DND-41 (cell line): ENCODE results near the gene PSMD6.

Experiments
- EZH2 ChIP-seq: IDR thresholded peaks from 3 replicates; pipeline ENCODE4 v1.6.1; 2012; ENCODE audit warnings: borderline replicate concordance, low read depth, mild to moderate bottlenecking, moderate library complexity, low read length, inconsistent platforms; ENCODE audit not compliant: severe bottlenecking
- TF ChIP-seq, protein P1 (sequence below): IDR thresholded peaks from 2 replicates; pipeline ENCODE4 v1.5.1; 2012; ENCODE audit warnings: borderline replicate concordance, low read length, moderate library complexity, mild to moderate bottlenecking; ENCODE audit not compliant: poor library complexity, severe bottlenecking; ENCODE audit errors: extremely low read depth

DNA sequence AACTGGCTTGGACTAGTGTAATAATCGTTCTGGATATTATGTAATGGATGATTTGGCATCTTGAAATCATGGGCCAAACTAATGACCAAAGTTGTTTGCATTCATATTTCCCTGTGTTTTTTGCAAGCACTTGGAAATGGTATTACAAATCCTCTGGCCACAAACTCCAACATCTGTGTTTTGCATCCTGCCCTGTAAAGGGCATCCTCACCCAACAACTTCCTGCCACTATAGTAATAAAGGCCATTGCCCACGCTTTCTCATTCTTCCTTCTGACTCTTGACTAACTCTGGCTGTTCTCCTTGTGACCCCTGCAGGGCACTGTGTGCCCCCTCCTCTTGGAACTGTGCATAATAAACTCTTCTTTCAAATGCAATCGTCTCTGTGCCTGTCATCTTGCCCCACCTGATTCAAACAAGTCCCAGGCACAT lies 25.4 kb upstream of the PSMD6 start:
- TF ChIP-seq, protein P1, sequence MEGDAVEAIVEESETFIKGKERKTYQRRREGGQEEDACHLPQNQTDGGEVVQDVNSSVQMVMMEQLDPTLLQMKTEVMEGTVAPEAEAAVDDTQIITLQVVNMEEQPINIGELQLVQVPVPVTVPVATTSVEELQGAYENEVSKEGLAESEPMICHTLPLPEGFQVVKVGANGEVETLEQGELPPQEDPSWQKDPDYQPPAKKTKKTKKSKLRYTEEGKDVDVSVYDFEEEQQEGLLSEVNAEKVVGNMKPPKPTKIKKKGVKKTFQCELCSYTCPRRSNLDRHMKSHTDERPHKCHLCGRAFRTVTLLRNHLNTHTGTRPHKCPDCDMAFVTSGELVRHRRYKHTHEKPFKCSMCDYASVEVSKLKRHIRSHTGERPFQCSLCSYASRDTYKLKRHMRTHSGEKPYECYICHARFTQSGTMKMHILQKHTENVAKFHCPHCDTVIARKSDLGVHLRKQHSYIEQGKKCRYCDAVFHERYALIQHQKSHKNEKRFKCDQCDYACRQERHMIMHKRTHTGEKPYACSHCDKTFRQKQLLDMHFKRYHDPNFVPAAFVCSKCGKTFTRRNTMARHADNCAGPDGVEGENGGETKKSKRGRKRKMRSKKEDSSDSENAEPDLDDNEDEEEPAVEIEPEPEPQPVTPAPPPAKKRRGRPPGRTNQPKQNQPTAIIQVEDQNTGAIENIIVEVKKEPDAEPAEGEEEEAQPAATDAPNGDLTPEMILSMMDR: no peak
- no peak for TF ChIP-seq EZH2
